GM23248 (cell line): ENCODE data around the gene C1QTNF9.

Experiments
- EZH2 ChIP-seq: fragments of 200-600 bp; sonication (generic); IDR thresholded peaks from 2 replicates; pipeline ENCODE4 v1.6.1; 2018; ENCODE audit warnings: antibody characterized with exemption, mild to moderate bottlenecking; ENCODE audit not compliant: insufficient read depth, poor library complexity, severe bottlenecking
- EZH2phosphoT487 ChIP-seq: fragments of 200-600 bp; sonication (generic); IDR thresholded peaks from 2 replicates; pipeline ENCODE4 v1.6.1; 2018; ENCODE audit warnings: antibody characterized with exemption, moderate library complexity, mild to moderate bottlenecking, low read depth; ENCODE audit not compliant: insufficient read depth

GRCh38 chr13:24267274-24267673 lies 42.1 kb upstream of the C1QTNF9 start:
- TF ChIP-seq EZH2, result no peak
- no peak for TF ChIP-seq EZH2phosphoT487
